Neural progenitor cell (in vitro differentiated cells): ENCODE results near the gene FYN. TPM values are rescaled to one million over a fixed set of nuclear protein-coding genes. Genes with fewer than 3 reads are reported as not detected.

Experiments
- DNase-seq: peaks from one replicate; pipeline ENCODE4 v3.0.0-alpha.2; 2016; ENCODE audit warnings: low spot score
- H2AFZ ChIP-seq: fragments of 200-600 bp; sonication (generic); replicated peaks from 2 replicates; pipeline ENCODE4 v1.6.1; 2016; ENCODE audit warnings: antibody characterized with exemption
- H3F3A ChIP-seq: fragments of 200-600 bp; sonication (generic); 2 replicates; pipeline ENCODE4 v1.6.1; 2016; ENCODE audit warnings: antibody characterized with exemption, low read depth
- H3K27ac ChIP-seq: fragments of 200-600 bp; sonication (generic); 2 replicates; pipeline ENCODE4 v1.5.1; 2016; ENCODE audit warnings: mild to moderate bottlenecking
- H3K27me3 ChIP-seq: fragments of 200-600 bp; sonication (generic); 2 replicates; pipeline ENCODE4 v1.6.1; 2016; ENCODE audit warnings: mild to moderate bottlenecking, moderate library complexity
- H3K36me3 ChIP-seq: fragments of 200-600 bp; sonication (generic); 2 replicates; pipeline ENCODE4 v1.5.1; 2016
- H3K4me1 ChIP-seq: fragments of 200-600 bp; sonication (generic); 2 replicates; pipeline ENCODE4 v1.6.1; 2016; ENCODE audit warnings: mixed run types
- H3K4me2 ChIP-seq: fragments of 200-600 bp; sonication (generic); 2 replicates; pipeline ENCODE4 v1.6.1; 2016
- H3K4me3 ChIP-seq: fragments of 200-600 bp; sonication (generic); 2 replicates; pipeline ENCODE4 v1.5.1; 2016
- H3K79me2 ChIP-seq: fragments of 200-600 bp; sonication (generic); 2 replicates; pipeline ENCODE4 v1.6.1; 2016; ENCODE audit warnings: low read depth
- H3K9ac ChIP-seq: fragments of 200-600 bp; sonication (generic); 2 replicates; pipeline ENCODE4 v1.6.1; 2016
- H3K9me3 ChIP-seq: fragments of 200-600 bp; sonication (generic); 2 replicates; pipeline ENCODE4 v1.5.1; 2016; ENCODE audit warnings: low read depth
- H4K20me1 ChIP-seq: fragments of 200-600 bp; sonication (generic); 2 replicates; pipeline ENCODE4 v1.6.1; 2016; ENCODE audit warnings: low read depth
- H3K27ac Mint-ChIP-seq: 3 replicates; pipeline ENCODE4 v1.8.0; 2021; ENCODE audit warnings: mixed read lengths
- H3K27me3 Mint-ChIP-seq: 2 replicates; pipeline ENCODE4 v1.8.0; 2022; ENCODE audit warnings: low read depth, mild to moderate bottlenecking, inconsistent platforms, moderate library complexity, mixed read lengths; ENCODE audit not compliant: insufficient read depth
- H3K36me3 Mint-ChIP-seq: 3 replicates; pipeline ENCODE4 v1.8.0; 2021; ENCODE audit warnings: mixed read lengths
- H3K4me1 Mint-ChIP-seq: 3 replicates; pipeline ENCODE4 v1.8.0; 2021; ENCODE audit warnings: mixed read lengths
- H3K4me3 Mint-ChIP-seq: 3 replicates; pipeline ENCODE4 v1.8.0; 2021; ENCODE audit warnings: mild to moderate bottlenecking, moderate library complexity, mixed read lengths
- H3K9me3 Mint-ChIP-seq: 3 replicates; pipeline ENCODE4 v1.8.0; 2020; ENCODE audit warnings: mixed read lengths
- EZH2 ChIP-seq: fragments of 200-600 bp; sonication (generic); IDR thresholded peaks from 2 replicates; pipeline ENCODE4 v1.6.1; 2017; ENCODE audit warnings: antibody characterized with exemption, mild to moderate bottlenecking, moderate library complexity
- EZH2phosphoT487 ChIP-seq: fragments of 200-600 bp; sonication (generic); IDR thresholded peaks from 2 replicates; pipeline ENCODE4 v1.6.1; 2017; ENCODE audit warnings: antibody characterized with exemption
- total RNA-seq: library from RNA; depleted of rRNA; stranded (reverse); fragments of >200 nt; gene quantifications from 2 replicates; pipeline ENCODE4 v1.2.3, GENCODE V29; 2015; ENCODE audit warnings: low replicate concordance
- TF ChIP-seq, protein P1 (sequence below): fragments of 200-600 bp; sonication (generic); IDR thresholded peaks from 2 replicates; pipeline ENCODE4 v1.5.1; 2017; ENCODE audit warnings: antibody characterized with exemption, mild to moderate bottlenecking

The FYN gene
- total RNA-seq, 1 donor from 2014 or later = 167 TPM

GRCh38 chr6:111731456-111732195 is 141.6 kb downstream of the FYN start:
- Histone ChIP-seq H3K9ac (no peak overlapping the region), H3K79me2 (peaks cover 66% of the 10 kb centered on the region), H3K4me3 (peak overlapping the region; percentile 30), H3K36me3 (peaks cover 7% of the 10 kb centered on the region), H2AFZ (no peak overlapping the region), H3K27ac (peak overlapping the region; percentile 89), H3K9me3 (peaks cover 15% of the 10 kb centered on the region), H3K4me1 (peaks cover 32% of the 10 kb centered on the region), H3K4me2 (peak overlapping the region; percentile 71), H3F3A (peaks cover 37% of the 10 kb centered on the region), H3K27me3 (no peaks in the 10 kb centered on the region), H4K20me1 (peaks cover 10% of the 10 kb centered on the region)
- peaks cover 37% of the 10 kb centered on the region for H3K36me3 Mint-ChIP-seq
- peak overlapping the region; percentile 16 for H3K4me3 Mint-ChIP-seq
- peaks cover 69% of the 10 kb centered on the region for H3K4me1 Mint-ChIP-seq
- H3K27me3 Mint-ChIP-seq = peaks cover 3% of the 10 kb centered on the region
- DNase-seq = peak; percentile 81
- peaks cover 27% of the 10 kb centered on the region for H3K9me3 Mint-ChIP-seq
- no peak for TF ChIP-seq EZH2phosphoT487
- TF ChIP-seq EZH2 = no peak
- TF ChIP-seq, protein P1, sequence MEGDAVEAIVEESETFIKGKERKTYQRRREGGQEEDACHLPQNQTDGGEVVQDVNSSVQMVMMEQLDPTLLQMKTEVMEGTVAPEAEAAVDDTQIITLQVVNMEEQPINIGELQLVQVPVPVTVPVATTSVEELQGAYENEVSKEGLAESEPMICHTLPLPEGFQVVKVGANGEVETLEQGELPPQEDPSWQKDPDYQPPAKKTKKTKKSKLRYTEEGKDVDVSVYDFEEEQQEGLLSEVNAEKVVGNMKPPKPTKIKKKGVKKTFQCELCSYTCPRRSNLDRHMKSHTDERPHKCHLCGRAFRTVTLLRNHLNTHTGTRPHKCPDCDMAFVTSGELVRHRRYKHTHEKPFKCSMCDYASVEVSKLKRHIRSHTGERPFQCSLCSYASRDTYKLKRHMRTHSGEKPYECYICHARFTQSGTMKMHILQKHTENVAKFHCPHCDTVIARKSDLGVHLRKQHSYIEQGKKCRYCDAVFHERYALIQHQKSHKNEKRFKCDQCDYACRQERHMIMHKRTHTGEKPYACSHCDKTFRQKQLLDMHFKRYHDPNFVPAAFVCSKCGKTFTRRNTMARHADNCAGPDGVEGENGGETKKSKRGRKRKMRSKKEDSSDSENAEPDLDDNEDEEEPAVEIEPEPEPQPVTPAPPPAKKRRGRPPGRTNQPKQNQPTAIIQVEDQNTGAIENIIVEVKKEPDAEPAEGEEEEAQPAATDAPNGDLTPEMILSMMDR = no peak
- H3K27ac Mint-ChIP-seq = peak overlapping the region; percentile 99

- Mint-ChIP-seq H3K9me3 (peaks cover 27% of the 10 kb centered on the region), H3K36me3 (peaks cover 41% of the 10 kb centered on the region), H3K4me3 (peak overlapping the region; percentile 16), H3K4me1 (peaks cover 62% of the 10 kb centered on the region), H3K27ac (peak overlapping the region; percentile 99), H3K27me3 (peaks cover 3% of the 10 kb centered on the region)
- Histone ChIP-seq H3K36me3 (peaks cover 7% of the 10 kb centered on the region), H3K27ac (peak overlapping the region; percentile 89), H4K20me1 (peaks cover 10% of the 10 kb centered on the region), H3K4me2 (peak overlapping the region; percentile 71), H3K4me3 (peak overlapping the region; percentile 30), H3K79me2 (peaks cover 69% of the 10 kb centered on the region), H3K9ac (no peak overlapping the region), H3F3A (peaks cover 37% of the 10 kb centered on the region), H3K27me3 (no peaks in the 10 kb centered on the region), H3K9me3 (peaks cover 15% of the 10 kb centered on the region), H3K4me1 (peaks cover 32% of the 10 kb centered on the region), H2AFZ (no peak overlapping the region)
- DNase-seq = peak; percentile 63
- no peak for TF ChIP-seq EZH2phosphoT487
- no peak for TF ChIP-seq EZH2
- TF ChIP-seq, protein P1 = no peak
Measured at GRCh38 chr6:111730864-111731263, 142.4 kb downstream of the FYN start.

DNA sequence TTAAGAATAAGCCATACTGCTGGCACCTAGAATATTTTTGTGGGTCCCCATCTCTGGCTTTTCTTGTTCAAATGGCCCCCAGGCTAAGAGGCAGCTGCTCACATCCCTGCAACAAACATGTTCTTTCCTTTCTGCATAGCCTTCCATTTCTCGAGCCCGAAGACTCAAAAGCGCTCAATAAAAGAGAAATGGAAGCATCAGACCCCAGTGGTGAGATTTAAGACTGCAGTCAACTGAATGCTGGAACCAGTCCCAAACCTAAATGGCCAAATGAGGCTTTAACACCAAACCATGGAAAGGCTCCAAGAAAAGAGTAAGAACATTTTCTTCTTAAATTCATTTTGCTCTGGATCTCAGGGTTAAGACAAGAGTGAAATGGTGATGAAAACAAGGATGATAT is 145.4 kb downstream of the FYN start:
- Histone ChIP-seq H3K27me3 (no peaks in the 10 kb centered on the region), H3K36me3 (no peaks in the 10 kb centered on the region), H3K9ac (no peak overlapping the region), H3K79me2 (peaks cover 45% of the 10 kb centered on the region), H3K9me3 (peaks cover 6% of the 10 kb centered on the region), H3K4me2 (no peak overlapping the region), H3F3A (peaks cover 29% of the 10 kb centered on the region), H4K20me1 (peaks cover 10% of the 10 kb centered on the region), H3K4me3 (no peak overlapping the region), H3K4me1 (peaks cover 24% of the 10 kb centered on the region), H2AFZ (no peak overlapping the region), H3K27ac (no peak overlapping the region)
- DNase-seq = no peak
- Mint-ChIP-seq H3K9me3 (peaks cover 15% of the 10 kb centered on the region), H3K4me1 (peaks cover 54% of the 10 kb centered on the region), H3K27ac (no peak overlapping the region), H3K27me3 (peaks cover 3% of the 10 kb centered on the region), H3K4me3 (no peak overlapping the region), H3K36me3 (peaks cover 26% of the 10 kb centered on the region)
- no peak for TF ChIP-seq EZH2
- TF ChIP-seq, protein P1 = peak; percentile 44
